Liver (tissue), 9 donors: ENCODE measurements around the gene CPA5. TPM values are rescaled to one million over a fixed set of nuclear protein-coding genes. Genes with fewer than 3 reads are reported as not detected.

Experiments used
- DNase-seq: peaks from one replicate; pipeline ENCODE4 v3.0.0-alpha.2; 2017; ENCODE audit warnings: low spot score
- H3K27ac ChIP-seq, 2 donors: one replicate each; pipeline ENCODE4 v1.7.0; 2013; ENCODE audit warnings: inconsistent platforms in 2 of 2, low read length in 2 of 2, control low read depth in 1 of 2, low read depth in 1 of 2, mild to moderate bottlenecking in 1 of 2
- H3K27me3 ChIP-seq, 4 donors: one replicate each; pipeline versions ENCODE4 v1.6.1 to v1.7.0; 2013; ENCODE audit warnings: low read length in 3 of 4, inconsistent platforms in 1 of 4, mild to moderate bottlenecking in 1 of 4, moderate library complexity in 1 of 4; ENCODE audit not compliant: control insufficient read depth in 4 of 4, insufficient read depth in 4 of 4
- H3K36me3 ChIP-seq, 4 donors: one replicate each; pipeline versions ENCODE4 v1.6.1 to v1.7.0; 2013; ENCODE audit warnings: low read length in 3 of 4, mild to moderate bottlenecking in 3 of 4, low read depth in 1 of 4, moderate library complexity in 1 of 4; ENCODE audit not compliant: control insufficient read depth in 4 of 4, insufficient read depth in 3 of 4
- H3K4me1 ChIP-seq, 4 donors: one replicate each; pipeline versions ENCODE4 v1.6.1 to v1.7.0; 2013; ENCODE audit warnings: low read length in 3 of 4, mild to moderate bottlenecking in 3 of 4, moderate library complexity in 1 of 4; ENCODE audit not compliant: control insufficient read depth in 4 of 4, insufficient read depth in 4 of 4
- H3K4me3 ChIP-seq, 3 donors: one replicate each; pipeline versions ENCODE4 v1.6.1 to v1.7.0; 2013; ENCODE audit warnings: low read length in 3 of 3, control low read depth in 1 of 3, low read depth in 1 of 3, mild to moderate bottlenecking in 1 of 3
- H3K9ac ChIP-seq, 2 donors: one replicate each; pipeline ENCODE4 v1.7.0; 2013; ENCODE audit warnings: low read length in 2 of 2, mild to moderate bottlenecking in 2 of 2, moderate library complexity in 2 of 2, control low read depth in 1 of 2, low read depth in 1 of 2
- H3K9me3 ChIP-seq, 4 donors: one replicate each; pipeline versions ENCODE4 v1.6.1 to v1.7.0; 2013; ENCODE audit warnings: low read length in 3 of 4; ENCODE audit not compliant: control insufficient read depth in 4 of 4
- ATF3 ChIP-seq: IDR thresholded peaks from 2 replicates; pipeline ENCODE4 v1.6.1; 2016; ENCODE audit warnings: antibody characterized with exemption
- EGR1 ChIP-seq, 2 donors: IDR thresholded peaks; 2 replicates each; pipeline ENCODE4 v1.6.1; 2016 to 2018; ENCODE audit warnings: antibody characterized with exemption in 2 of 2, low read depth in 2 of 2
- FOXA1 ChIP-seq: IDR thresholded peaks from 2 replicates; pipeline ENCODE4 v1.6.1; 2016; ENCODE audit warnings: antibody characterized with exemption
- FOXA2 ChIP-seq: IDR thresholded peaks from 2 replicates; pipeline ENCODE4 v1.6.1; 2016; ENCODE audit warnings: antibody characterized with exemption
- GABPA ChIP-seq, 2 donors: IDR thresholded peaks in 1 of 2; conservative IDR thresholded peaks in 1 of 2; 2 replicates each; pipeline ENCODE4 v1.6.1; 2016; ENCODE audit warnings: antibody characterized with exemption in 2 of 2, mild to moderate bottlenecking in 1 of 2, moderate library complexity in 1 of 2
- HNF4A ChIP-seq, 2 donors: conservative IDR thresholded peaks; 2 replicates each; pipeline ENCODE4 v1.6.1; 2016; ENCODE audit warnings: antibody characterized with exemption in 2 of 2, mild to moderate bottlenecking in 2 of 2
- HNF4G ChIP-seq: IDR thresholded peaks from 2 replicates; pipeline ENCODE4 v1.6.1; 2016; ENCODE audit warnings: antibody characterized with exemption
- MAX ChIP-seq: IDR thresholded peaks from 2 replicates; pipeline ENCODE4 v1.6.1; 2016; ENCODE audit warnings: antibody characterized with exemption
- NR2F2 ChIP-seq: IDR thresholded peaks from 2 replicates; pipeline ENCODE4 v1.6.1; 2016; ENCODE audit warnings: antibody characterized with exemption
- RAD21 ChIP-seq, 2 donors: IDR thresholded peaks; 2 replicates each; pipeline ENCODE4 v1.6.1; 2016; ENCODE audit warnings: antibody characterized with exemption in 2 of 2, mild to moderate bottlenecking in 2 of 2
- REST ChIP-seq: IDR thresholded peaks from 2 replicates; pipeline ENCODE4 v1.6.1; 2016; ENCODE audit warnings: antibody characterized with exemption, mild to moderate bottlenecking
- RXRA ChIP-seq, 2 donors: IDR thresholded peaks; 2 replicates each; pipeline ENCODE4 v1.6.1; 2017 to 2018; ENCODE audit warnings: antibody characterized with exemption in 2 of 2, mild to moderate bottlenecking in 1 of 2
- SP1 ChIP-seq: IDR thresholded peaks from 2 replicates; pipeline ENCODE4 v1.6.1; 2018; ENCODE audit warnings: antibody characterized with exemption, mild to moderate bottlenecking
- TAF1 ChIP-seq: conservative IDR thresholded peaks from 2 replicates; pipeline ENCODE4 v1.6.1; 2016; ENCODE audit warnings: antibody characterized with exemption, mild to moderate bottlenecking
- YY1 ChIP-seq: IDR thresholded peaks from 2 replicates; pipeline ENCODE4 v1.6.1; 2016; ENCODE audit warnings: antibody characterized with exemption, mild to moderate bottlenecking
- WGBS: extraction: QIAGEN DNeasy Blood & Tissue Kit; methylation state at CpG from one replicate; pipeline ENCODE4 v1.1.7; 2013; 5-methylcytosine and 5-hydroxymethylcytosine counted together
- polyA plus RNA-seq, 2 donors: library from polyadenylated mRNA; stranded (reverse) in 1 of 2; unstranded in 1 of 2; fragments of 200-250 nt in 1 of 2; fragments of >200 nt in 1 of 2; fragmentation: Nextera tagmentation in 1 of 2; extraction: Ambion mirVana in 1 of 2; gene quantifications; one replicate each; pipeline versions ENCODE4 v1.2.1 to v1.2.3, GENCODE V29; 2013 to 2015
- total RNA-seq, 2 donors: library from RNA; depleted of rRNA; stranded (reverse); fragments of >200 nt; gene quantifications; one replicate each; pipeline ENCODE4 v1.2.3, GENCODE V29; 2014
- TF ChIP-seq, protein P1 (sequence below): IDR thresholded peaks from 2 replicates; pipeline ENCODE4 v1.6.1; 2016; ENCODE audit warnings: antibody characterized with exemption
- TF ChIP-seq, protein P2 (sequence below): fragments of 150-350 bp; IDR thresholded peaks from 2 replicates; pipeline ENCODE4 v1.5.1; 2017; ENCODE audit warnings: improper control_type of control experiment, low read depth, low read length; ENCODE audit not compliant: missing input control
- donor health status: healthy.
- donor health status: healthy.
- donor health status: healthy.
- donor health status: healthy.
- donor health status: healthy.

Gene CPA5
- total and polyA plus RNA-seq, 4 donors, result 0.33 TPM; not detected in 3

DNA sequence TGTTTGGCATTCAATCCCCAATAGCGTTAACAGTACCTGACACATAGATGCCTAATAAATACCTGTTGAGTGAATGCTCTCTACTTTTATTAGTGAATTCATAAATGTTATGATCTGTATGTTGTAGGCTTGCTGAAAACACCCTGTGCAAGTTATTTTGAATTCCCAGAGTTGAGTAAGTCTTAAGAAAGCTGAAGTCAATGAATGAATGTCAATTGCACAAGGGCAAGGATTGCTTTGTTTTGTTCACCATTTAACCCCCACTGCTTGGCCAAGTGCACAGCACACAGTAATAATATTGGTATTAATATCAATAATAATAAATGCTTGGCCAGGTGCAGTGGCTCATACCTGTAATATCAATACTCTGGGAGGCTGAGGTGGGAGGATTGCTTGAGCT lies 45.9 kb downstream of the CPA5 start:
- Histone ChIP-seq H3K27ac (no peak overlapping the region), H3K36me3 (no peaks in the 10 kb centered on the region), H3K9ac (no peak overlapping the region), H3K4me1 (no peaks in the 10 kb centered on the region), H3K9me3 (no peaks in the 10 kb centered on the region), H3K27me3 (no peaks in the 10 kb centered on the region), H3K4me3 (no peak overlapping the region)
- no peak for TF ChIP-seq SP1
- TF ChIP-seq FOXA1, result no peak
- TF ChIP-seq RXRA (IDR thresholded peaks at IDR 0.05), result no peak
- no peak for TF ChIP-seq HNF4G
- no peak for TF ChIP-seq EGR1 (IDR thresholded peaks at IDR 0.05; ENCODE audit: low read depth in 2 of 2)
- TF ChIP-seq, protein P1, sequence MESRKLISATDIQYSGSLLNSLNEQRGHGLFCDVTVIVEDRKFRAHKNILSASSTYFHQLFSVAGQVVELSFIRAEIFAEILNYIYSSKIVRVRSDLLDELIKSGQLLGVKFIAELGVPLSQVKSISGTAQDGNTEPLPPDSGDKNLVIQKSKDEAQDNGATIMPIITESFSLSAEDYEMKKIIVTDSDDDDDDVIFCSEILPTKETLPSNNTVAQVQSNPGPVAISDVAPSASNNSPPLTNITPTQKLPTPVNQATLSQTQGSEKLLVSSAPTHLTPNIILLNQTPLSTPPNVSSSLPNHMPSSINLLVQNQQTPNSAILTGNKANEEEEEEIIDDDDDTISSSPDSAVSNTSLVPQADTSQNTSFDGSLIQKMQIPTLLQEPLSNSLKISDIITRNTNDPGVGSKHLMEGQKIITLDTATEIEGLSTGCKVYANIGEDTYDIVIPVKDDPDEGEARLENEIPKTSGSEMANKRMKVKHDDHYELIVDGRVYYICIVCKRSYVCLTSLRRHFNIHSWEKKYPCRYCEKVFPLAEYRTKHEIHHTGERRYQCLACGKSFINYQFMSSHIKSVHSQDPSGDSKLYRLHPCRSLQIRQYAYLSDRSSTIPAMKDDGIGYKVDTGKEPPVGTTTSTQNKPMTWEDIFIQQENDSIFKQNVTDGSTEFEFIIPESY, result no peak
- DNase-seq, result no peak
- 95% methylated on average over 1 of the region's 1 CpG for WGBS

DNA sequence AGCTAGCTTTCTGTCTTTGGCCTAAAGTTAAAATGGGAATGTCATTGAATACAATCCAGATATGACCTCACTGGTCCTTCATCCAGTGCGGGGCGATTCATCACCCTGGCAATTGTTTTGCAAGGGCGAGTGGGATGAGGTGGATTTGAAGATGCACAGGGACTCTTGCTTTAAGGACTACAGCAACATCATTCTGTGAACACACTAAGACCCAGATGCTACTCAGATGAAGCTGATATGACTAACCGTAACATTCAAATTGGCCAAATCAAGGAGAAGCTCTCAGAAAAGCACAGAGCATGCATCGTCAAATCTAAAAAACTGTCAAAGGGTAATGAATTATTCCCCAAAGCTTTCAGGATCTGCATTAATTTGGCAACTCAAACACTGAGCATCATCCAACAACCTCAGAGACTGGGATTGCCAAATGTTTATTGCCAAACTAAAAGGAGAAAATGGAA lies 48.5 kb downstream of the CPA5 start:
- no peaks in the 10 kb centered on the region for H3K9me3 ChIP-seq
- no peaks in the 10 kb centered on the region for H3K36me3 ChIP-seq
- no peak overlapping the region for H3K4me3 ChIP-seq
- WGBS, result 93% methylated on average over 5 of the region's 5 CpGs
- no peak overlapping the region for H3K27ac ChIP-seq
- no peaks in the 10 kb centered on the region for H3K27me3 ChIP-seq
- TF ChIP-seq, protein P2, sequence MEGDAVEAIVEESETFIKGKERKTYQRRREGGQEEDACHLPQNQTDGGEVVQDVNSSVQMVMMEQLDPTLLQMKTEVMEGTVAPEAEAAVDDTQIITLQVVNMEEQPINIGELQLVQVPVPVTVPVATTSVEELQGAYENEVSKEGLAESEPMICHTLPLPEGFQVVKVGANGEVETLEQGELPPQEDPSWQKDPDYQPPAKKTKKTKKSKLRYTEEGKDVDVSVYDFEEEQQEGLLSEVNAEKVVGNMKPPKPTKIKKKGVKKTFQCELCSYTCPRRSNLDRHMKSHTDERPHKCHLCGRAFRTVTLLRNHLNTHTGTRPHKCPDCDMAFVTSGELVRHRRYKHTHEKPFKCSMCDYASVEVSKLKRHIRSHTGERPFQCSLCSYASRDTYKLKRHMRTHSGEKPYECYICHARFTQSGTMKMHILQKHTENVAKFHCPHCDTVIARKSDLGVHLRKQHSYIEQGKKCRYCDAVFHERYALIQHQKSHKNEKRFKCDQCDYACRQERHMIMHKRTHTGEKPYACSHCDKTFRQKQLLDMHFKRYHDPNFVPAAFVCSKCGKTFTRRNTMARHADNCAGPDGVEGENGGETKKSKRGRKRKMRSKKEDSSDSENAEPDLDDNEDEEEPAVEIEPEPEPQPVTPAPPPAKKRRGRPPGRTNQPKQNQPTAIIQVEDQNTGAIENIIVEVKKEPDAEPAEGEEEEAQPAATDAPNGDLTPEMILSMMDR, result no peak
- TF ChIP-seq MAX (no peak), SP1 (no peak), HNF4G (no peak), TAF1 (no peak)
- H3K4me1 ChIP-seq, result no peaks in the 10 kb centered on the region
- H3K9ac ChIP-seq, result no peak overlapping the region
- DNase-seq, result no peak

DNA sequence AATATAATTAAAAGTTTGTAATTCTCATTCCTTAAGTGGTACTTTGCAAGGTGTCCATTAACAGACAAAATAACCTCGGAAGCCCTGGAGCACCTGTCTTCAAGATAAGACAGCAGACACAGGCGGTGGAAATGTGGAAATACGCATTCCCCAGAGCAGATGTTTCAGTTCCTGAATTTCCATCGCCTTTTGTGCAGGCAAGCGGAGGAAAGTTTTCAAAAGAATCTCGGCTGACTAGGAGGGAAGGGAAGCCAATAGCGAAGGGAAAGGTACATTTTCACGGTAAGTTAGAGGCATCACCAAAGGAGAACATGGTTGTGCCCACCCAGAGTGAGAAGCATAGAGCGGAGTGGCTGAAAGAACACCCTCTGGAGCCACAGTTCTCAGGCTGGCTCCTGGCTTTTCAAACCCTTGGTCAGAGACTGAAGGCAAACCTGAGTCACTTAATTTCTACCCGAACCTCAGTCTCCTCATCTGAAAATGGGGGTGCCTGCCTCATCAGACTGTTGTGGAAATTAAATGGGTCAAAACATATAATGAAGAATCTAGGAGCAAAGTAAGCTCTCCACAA lies 49.3 kb downstream of the CPA5 start:
- no peak for DNase-seq
- Histone ChIP-seq H3K27me3 (no peaks in the 10 kb centered on the region), H3K4me3 (no peak overlapping the region), H3K9me3 (no peaks in the 10 kb centered on the region), H3K4me1 (no peaks in the 10 kb centered on the region), H3K36me3 (no peaks in the 10 kb centered on the region), H3K9ac (no peak overlapping the region), H3K27ac (no peak overlapping the region)
- 85% methylated on average over 10 of the region's 10 CpGs for WGBS
- TF ChIP-seq EGR1 (IDR thresholded peaks at IDR 0.05; ENCODE audit: low read depth in 2 of 2), result no peak
- no peak for TF ChIP-seq SP1
- no peak for TF ChIP-seq RAD21 (IDR thresholded peaks at IDR 0.05)
- no peak for TF ChIP-seq RXRA (IDR thresholded peaks at IDR 0.05)
- TF ChIP-seq MAX, result no peak
- no peak for TF ChIP-seq FOXA1
- no peak for TF ChIP-seq HNF4A (conservative IDR thresholded peaks at IDR 0.05)
- no peak for TF ChIP-seq YY1
- TF ChIP-seq REST, result no peak
- TF ChIP-seq, protein P2, result no peak
- TF ChIP-seq ATF3, result no peak
- no peak for TF ChIP-seq NR2F2
- no peak for TF ChIP-seq FOXA2
- no peak for TF ChIP-seq GABPA (IDR thresholded peaks at IDR 0.05 in 1 of 2, conservative IDR thresholded peaks at IDR 0.05 in 1 of 2)
